Measurements from ENCODE around the gene SMIM20.
"Not testable (repeated sequence)": the region's sequence is repeated elsewhere in the genome, so short reads cannot be mapped to it uniquely, and the experiment has no call there.

Gene SMIM20

DNA sequence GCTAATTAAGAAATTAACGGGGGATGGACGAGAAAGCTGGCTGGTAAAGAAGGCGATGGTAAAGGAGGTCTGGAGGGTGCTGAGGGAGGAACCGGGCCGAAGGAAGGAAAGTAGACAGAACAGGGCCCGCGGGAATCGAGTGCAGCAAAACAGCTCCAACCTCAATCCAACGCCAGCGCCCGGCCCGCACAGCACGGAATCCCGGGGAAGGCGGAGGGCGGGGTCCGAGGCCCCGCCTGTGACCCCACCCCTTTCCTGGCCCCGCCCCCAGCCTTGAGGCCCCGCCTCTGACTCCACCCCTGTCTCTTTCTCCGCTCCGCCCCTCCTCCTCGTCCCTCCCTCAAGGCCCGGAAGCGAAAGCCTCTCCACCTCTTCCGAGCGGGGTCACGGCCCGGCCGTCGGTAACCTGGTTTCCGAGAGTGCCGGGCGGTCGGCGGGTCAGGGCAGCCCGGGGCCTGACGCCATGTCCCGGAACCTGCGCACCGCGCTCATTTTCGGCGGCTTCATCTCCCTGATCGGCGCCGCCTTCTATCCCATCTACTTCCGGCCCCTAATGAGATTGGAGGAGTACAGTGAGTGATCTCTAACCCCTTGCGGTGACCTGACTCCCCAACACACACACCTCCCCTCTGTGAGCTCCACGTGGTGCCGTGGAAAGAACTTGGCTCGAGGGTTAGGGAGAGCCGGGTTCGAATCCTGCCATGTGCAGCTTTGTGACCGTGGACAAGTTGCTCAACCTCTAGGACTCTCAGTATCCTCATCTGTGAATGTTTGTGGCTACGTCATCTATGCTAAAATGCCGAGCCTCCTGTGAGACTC is at the start of gene SMIM20:
Gene SMIM20, plus strand, starts transcription at position 370 of the 819 bp plus-strand sequence. Its CDS starts 94 bp downstream, at position 464.
- peak; percentile 92 for DNase-seq (ENCODE audit: low spot score)

DNA sequence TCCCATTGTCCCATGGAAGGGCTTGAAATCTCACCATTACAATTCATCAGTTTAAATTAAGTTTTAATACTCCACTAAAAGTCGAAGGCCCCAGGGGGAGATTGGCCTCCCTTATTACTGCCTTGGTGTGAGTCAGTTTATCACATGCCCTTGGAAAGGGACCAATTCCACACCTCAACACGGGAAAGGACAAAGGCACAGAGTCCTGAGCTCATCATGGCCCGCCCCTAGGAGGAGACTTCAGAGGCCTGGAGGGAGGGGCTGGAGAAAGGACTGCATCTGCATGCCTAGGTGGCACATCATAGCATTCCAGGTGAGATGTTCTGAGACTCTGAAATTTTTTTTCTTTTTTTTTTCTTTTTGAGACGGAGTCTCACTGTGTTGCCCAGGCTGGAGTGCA is 48.4 kb upstream of the SMIM20 start:
- DNase-seq (ENCODE audit: low spot score): peak; percentile 93

DNA sequence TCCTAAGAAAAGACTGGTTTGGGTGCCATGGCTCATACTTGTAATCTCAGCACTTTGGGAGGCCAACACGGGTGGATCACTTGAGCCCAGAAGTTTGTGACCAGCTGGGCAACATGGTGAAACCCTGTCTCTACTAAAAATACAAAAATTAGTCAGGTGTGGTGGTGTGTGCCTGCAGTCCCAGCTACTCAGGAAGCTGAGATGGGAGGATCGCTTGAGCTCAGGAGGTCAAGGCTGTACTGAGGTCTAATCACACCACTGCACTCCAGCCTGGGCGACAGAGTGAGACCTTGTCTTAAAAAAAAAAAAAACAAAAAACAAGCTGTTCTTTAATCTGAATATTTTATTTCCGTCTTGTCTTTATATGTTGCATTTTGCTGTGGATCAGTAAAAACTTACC is 47.6 kb upstream of the SMIM20 start:
- not testable (repeated sequence) for DNase-seq (ENCODE audit: low spot score)

DNA sequence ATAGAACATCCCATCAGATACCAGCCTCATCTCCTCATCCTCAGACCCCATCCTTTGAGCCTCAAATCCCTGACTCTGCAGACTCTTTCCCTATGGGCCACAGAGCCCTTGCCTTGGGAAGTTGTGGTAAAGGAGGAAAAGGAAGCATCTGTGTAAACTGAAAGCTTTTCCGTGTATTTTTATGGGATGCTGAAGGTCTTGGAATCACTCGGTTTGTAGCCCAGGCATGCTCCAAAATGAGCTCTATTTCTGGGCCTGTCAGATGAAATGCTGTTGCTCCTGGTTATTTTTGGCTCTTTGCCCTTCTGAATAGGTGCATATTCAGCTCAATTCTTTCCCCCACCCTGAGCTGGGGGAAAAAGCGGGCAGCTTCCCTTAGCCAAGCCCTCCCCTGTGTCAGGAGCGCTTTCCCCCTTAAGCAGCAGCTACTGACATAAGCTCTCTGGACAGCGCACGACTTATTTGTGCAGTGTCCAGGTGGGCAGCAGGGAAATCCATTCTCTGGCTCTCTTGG is 46.2 kb upstream of the SMIM20 start:
- no peak for DNase-seq (ENCODE audit: low spot score)

DNA sequence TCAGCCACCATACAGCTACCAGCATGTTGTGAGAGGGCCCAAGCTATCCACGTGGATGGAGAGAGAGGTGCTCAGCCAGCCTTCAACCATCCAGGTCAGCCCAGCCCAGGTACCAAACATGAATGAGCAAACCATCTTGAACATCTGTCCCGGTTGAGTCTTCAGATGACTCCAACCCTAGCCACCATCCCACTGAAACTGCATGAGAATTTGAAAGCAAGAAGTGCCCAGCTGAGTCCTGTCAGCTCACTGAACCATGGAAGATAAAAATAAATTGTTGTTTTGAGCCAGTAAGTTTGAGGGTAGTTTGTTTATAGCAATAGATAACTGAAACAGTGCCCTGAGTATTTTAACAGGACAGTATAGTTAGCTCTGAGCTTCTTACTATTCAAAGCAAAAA is 43.9 kb upstream of the SMIM20 start:
- DNase-seq (ENCODE audit: low spot score): no peak

DNA sequence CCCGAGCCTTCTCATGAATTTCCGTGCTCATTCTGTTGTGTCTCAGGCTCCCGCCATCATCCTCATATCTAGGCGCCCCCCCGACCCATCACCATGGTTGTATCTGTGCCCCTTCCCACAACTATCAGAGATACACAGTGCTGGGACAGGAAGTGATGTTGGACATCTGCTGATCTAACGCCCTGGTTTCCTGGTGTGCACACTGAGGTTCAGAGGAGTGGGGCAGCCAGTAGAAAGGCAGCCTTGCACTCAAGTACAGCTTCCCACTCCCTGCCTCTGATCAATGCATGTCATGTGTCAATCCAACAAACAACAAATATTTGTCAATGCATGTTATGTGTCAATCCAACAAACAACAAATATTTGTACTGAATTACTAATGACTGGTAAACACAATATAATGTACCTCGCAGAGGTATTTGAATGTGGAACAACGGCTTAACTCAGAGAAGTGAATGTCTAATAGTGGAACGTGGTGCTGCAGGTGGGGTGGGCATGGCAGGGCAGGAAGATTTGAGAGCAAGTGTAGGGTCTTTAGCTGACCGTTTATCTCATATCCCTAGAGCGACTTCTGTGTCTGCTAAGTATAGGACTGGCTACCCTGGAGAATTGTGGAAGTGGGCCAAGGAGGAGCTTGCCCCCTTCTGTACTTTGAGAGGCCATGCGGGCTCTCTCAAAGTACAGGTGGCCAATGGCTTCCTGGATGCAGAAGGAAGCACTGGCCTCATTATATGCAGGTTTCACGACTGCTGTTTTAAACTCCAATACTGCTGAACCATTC is 41.0 kb upstream of the SMIM20 start:
- no peak for DNase-seq (ENCODE audit: low spot score)

DNA sequence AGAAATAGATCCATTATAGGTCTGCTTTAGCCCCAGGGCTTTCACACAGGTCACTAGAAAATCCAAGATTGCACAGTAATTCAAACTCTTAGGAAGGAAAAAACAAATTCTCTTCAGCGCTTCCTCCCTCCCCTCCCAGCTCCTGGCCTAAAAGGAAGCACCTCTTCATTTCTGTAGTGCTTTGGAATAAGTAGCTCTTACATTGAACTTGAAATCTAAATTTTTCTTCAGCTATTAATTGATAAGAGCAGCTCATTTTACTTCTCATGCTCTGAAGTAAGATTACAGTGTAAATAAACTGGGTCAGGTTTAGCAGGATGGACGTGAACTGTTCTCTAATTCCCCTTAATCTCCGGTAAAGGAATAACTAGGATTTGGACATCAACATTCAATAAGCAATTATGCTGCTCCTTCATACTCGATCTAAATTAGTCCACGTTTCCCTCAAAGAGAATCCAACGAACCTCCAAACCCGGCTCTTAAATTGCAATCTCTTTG is 40.3 kb upstream of the SMIM20 start:
- DNase-seq (ENCODE audit: low spot score): no peak

DNA sequence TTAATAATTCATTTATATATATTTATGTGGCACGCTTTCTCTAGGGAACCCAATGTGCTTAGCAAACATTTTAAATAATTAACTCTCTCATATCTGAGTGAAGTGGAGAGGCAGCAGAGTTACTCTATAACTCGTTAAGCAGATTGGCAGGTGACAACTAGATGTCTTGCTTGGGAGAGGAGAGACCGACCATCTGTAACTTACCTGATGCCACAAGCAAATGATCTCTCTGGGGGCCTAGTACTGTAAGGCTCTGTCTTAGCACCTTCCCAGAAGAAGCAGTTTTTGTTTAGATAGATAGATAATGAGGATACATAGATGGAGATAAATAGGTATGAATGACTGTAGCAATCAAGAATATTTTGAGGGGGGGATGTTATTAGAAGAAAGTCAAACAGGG is 39.4 kb upstream of the SMIM20 start:
- DNase-seq (ENCODE audit: low spot score): no peak

DNA sequence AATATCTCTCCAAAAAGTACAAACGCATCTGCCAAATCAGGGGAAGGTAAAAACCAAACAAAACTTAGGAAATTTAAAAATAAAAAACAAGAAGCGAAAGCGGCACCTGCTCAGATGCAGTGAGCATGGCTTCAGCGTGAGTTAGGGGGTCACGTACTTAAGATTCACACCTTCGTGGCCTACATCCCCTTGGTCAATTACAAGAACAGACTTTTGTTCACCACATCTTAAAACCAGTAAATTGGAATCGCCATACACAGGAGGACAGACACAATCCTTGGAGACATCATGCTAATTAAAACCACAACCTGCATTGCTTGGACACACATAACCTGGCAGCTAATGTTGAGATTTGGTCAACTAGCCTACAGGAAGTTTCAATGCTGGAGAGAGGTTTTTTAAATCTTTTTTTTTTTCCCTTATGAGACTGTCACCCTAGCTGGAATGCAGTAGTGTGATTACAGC is 38.7 kb upstream of the SMIM20 start:
- DNase-seq (ENCODE audit: low spot score): no peak

DNA sequence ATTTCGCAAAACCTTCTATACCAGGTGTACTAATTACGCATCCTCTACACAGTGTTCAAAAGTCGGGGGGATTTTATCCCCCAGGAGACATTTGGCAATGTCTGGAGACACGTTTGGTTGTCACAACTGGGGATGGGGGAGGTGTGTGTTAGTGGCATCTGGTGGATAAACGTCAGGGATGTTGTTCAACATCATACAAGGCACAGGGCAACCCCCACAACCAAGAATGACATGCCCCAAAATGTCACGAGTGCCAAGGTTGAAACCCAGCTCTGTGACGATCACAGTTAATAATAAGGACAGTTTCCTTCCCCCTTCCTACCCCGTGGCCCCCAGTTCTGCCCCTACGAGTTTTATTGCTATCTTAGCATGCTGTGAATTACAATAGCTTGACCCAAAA is 35.3 kb upstream of the SMIM20 start:
- DNase-seq (ENCODE audit: low spot score): no peak

DNA sequence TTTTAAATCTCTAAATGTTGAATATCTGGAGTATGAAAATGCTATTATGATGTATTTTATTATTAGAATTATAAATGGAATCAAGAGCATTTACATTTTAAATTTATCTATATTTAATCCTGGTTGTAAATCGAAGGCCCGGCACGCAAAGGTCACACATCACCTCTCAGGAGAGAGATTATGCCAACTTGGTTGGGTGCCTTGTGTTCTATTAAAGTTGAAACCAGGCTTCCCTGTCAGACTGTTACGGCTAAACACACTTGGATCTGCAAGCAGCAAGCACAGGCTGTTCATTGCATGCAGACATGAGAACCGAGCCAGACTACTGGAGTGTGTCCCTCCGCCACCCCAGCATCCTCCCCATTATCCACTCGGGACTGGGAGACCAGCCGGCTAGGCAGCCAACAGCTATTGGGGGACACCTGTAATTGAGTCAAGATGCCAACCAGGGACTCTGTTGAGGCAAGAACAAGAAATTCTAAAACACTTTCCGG is 34.9 kb upstream of the SMIM20 start:
- no peak for DNase-seq (ENCODE audit: low spot score)

DNA sequence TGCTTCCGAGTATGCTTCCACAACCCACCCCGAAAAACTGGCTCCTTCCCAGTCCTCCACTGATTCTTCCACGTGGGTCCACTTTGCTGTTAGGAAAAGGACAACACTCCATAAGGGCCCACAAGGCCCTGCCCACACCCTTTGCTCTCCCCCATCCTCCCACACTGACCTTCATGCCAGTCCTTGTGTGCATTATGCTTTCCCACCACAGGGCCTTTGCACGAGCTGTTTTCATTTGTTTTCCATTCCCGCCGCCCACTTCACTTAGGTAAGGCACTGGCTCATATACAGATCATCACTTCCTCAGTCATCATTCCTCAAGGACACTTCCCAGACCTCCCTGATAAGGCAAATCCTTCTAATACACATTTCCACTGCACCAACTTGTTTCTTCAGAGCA is 34.4 kb upstream of the SMIM20 start:
- no peak for DNase-seq (ENCODE audit: low spot score)

DNA sequence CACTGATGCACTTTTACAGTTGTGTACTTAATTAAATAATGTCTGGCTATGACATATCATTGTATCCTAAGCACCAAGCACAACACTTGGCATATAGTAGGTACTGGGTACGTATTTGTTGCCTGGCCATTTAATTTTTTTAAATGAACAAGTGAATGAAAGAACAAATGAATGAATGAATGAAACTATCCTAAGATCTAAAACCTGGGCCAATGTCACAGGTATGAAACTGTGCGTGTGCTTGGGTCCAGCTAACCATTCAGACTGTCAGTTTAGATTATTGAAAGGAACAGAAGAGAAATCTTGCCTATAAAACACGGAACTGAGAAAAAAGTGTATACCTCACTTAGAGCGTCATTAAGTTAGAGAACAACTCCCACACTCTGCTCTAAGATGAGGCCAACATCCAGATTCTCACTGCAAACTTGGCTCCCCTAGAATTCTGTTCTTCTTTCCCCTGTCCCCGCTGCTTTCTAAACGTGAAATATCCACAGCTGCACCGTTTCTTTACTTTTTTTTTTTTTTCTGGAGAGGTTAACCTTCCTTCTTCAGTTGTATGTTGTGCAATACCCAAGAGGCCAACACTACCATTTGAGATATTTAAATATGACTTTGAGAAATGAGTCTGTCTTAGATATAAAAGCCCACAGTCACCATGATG is 33.9 kb upstream of the SMIM20 start:
- no peak for DNase-seq (ENCODE audit: low spot score)

DNA sequence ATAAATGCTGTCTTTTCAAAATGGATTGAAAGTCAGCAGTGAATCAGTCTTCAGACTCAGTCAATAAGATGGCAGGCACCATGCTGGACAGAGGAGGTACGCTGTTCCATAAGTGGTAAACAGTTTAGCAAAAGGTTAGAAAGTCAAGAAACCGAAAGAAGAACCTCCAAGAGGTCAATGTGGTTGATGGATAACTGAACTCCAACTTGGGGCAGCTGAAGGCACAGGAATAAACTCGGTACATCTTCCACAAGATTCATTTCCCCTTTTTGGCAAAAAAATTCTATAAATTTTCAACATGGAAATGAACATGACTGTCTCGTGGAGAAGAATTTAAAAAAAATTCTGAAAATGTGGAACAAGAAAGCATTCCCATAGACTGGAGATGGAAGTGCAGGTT is 32.8 kb upstream of the SMIM20 start:
- DNase-seq (ENCODE audit: low spot score): no peak

DNA sequence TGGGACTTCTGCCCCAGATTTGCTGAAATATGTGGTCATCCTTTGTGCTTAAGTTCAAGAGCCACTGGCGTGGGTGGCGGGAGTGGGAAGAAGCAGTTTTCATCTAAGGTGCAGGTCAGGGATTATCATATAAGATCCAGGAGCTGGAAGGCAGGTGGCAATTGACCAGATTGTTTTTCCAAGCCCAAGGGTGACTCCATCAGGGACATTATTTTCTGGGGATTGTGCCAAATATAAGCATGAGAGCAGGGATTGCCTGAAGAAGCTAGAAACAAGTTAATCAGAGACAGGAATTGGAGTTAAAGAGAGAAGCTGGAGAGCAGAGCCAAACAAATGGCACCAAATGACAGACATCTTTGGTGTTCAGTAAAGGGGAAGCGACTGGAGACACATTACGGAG is 31.8 kb upstream of the SMIM20 start:
- no peak for DNase-seq (ENCODE audit: low spot score)

DNA sequence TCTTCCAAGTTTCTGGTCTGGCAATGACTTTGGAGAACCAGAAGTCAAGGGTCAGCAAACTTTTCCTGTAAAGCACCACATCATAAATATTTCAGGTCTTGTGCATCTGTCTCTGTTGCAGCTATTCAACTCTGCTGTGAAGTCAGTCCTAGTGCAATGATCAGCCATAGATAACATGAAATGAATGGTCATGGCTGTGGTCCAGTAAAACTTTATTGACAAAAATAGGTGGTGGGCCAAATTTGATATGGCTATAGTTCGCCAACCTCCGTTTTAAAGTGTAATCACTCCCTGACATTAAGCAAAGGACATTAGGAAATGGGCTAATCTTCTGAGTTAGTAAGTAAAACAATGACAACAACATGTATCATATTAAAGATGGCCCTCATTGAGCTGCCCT is 30.5 kb upstream of the SMIM20 start:
- DNase-seq (ENCODE audit: low spot score): no peak

DNA sequence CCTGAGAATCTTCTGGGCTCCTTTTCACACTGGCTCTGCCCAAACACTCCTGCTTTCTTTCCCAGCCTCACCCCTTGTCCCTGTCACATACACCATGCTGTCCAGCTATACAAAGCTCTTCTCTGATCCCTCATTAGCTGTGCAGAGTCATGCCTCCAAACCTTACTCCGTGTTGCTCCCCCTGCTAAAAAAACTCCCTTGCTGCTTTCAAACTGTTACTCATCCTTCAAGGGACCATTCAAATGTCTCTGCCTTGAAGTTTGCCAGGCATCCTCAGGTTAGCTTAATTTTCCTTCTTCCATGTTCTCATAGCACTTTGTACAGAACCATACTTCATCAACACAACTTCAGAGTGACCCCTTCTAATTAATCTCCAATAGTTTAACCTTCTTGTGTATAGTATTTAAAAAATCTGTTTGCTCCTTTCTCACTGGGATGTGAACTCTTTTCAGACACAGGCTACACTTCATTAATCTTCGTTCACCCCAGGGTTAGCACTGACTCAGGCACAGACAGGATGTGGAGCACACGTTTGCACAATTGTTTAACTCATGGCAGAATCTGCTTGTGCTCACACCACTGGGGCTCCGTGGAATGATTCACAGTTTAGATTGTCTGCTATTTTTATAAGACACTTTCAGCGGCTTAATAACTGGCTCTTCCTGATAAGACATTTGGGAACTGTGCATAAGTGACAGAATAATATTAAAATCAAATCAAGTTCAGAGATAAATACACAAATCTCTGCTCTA is 29.8 kb upstream of the SMIM20 start:
- DNase-seq (ENCODE audit: low spot score): no peak

DNA sequence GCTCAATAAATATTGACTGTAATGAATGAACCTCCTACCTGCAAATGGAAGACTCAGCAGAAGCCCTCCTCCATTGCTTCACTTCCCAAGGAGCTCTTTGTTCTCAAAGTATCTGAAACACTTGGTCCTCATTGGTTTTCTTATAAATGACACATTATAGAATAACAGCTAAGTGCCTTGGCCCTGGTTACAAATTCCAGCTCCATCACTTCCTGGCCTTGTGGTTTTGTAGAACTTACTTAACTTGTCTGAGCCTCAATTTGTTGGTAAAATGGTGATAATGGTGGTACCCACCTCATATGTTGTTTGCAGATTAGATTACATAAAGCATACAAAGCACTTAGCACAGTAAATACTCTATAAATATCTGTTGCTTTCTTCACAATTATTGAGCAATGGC is 25.2 kb upstream of the SMIM20 start:
- no peak for DNase-seq (ENCODE audit: low spot score)

DNA sequence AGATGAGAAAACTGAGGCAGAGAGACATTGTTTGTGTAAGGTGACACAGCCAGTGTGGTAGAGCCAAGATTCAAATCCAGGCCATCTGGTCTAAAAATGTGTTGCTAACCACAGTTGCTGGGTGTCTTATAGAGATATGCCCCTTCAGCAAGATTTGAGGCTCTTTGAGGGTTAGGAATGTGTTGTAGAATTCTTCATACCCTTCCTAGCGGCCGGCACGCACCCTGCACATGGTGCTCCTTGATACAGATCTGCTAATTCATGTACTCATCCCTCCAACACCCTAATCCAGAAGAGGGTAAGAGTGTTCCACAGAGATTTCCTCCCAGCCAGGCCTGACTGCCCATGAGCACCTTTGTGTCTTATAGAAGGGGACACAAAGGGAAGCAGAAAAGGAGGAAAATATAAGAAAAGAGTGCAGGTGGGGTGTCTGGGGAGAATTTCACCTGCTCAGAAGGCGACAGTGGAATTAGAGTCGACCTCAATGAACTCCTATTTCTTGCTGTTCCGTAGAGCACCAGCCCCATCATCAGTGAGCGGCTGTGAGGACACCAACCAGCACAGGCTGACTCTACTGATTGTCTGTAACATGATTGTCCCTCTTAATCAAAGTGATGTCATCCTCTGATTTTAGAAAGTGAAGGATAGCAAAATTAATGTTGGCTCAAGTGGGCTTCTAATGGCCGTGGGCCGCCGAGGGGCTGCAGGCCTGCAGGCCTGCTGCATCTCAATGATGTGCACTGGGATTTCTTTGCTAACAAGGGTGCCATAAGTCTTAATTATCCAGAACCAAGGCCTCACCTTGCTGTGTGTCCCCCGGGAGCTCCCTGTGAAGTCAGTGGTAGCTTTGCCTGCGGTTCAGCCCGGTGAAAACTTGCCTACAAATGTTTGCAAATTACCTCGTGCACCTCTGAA is 24.2 kb upstream of the SMIM20 start:
- DNase-seq (ENCODE audit: low spot score): no peak
